Astrocyte of the cerebellum (primary cell): ENCODE results near the gene DEPDC5.

Experiments
- DNase-seq: peaks from one replicate; pipeline ENCODE4 v3.0.0-alpha.2; 2011; ENCODE audit warnings: low read depth
- H3K4me3 ChIP-seq: 2 replicates; pipeline ENCODE4 v1.5.1; 2011; ENCODE audit warnings: mild to moderate bottlenecking, low read depth, low read length, moderate library complexity
- in situ Hi-C: cut with HindIII; loops from 2 replicates; pipeline ENCODE4 v1.10.0; 2017; ENCODE audit warnings: low sequenced_read_pairs
- TF ChIP-seq, protein P1 (sequence below): IDR thresholded peaks from 2 replicates; pipeline ENCODE4 v1.5.1; 2012; ENCODE audit warnings: low read length, low read depth, moderate library complexity, mild to moderate bottlenecking; ENCODE audit errors: missing control alignments

DEPDC5 gene

GRCh38 chr22:31938296-31938695 lies 184.5 kb downstream of the DEPDC5 start:
- in situ Hi-C loops, result no loop called here

DNA sequence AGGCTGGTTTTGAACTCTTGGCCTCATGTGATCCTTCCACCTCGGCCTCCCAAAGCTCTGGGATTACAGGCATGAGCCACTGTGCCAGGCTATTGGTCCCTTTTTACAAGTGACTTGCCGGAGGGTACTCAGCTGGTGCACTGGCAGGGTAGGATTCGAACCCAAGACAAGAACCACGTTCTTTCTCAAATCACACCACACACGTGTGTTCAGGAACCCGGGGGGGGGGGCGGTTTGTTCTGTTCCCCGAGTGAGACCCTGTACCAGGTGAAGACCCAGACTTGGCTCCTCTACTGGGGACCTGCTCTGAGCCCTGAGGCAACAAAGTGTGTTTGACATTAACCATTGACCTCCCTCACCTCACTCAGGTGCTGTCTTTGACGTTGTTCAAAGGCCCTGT lies 186.7 kb downstream of the DEPDC5 start:
- no peak for DNase-seq
- in situ Hi-C loops, result no loop called here
- TF ChIP-seq, protein P1, sequence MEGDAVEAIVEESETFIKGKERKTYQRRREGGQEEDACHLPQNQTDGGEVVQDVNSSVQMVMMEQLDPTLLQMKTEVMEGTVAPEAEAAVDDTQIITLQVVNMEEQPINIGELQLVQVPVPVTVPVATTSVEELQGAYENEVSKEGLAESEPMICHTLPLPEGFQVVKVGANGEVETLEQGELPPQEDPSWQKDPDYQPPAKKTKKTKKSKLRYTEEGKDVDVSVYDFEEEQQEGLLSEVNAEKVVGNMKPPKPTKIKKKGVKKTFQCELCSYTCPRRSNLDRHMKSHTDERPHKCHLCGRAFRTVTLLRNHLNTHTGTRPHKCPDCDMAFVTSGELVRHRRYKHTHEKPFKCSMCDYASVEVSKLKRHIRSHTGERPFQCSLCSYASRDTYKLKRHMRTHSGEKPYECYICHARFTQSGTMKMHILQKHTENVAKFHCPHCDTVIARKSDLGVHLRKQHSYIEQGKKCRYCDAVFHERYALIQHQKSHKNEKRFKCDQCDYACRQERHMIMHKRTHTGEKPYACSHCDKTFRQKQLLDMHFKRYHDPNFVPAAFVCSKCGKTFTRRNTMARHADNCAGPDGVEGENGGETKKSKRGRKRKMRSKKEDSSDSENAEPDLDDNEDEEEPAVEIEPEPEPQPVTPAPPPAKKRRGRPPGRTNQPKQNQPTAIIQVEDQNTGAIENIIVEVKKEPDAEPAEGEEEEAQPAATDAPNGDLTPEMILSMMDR, result no peak
- no peak overlapping the region for H3K4me3 ChIP-seq

More at GRCh38 chr22:31938296-31938695, 184.5 kb downstream of the DEPDC5 start:
- H3K4me3 ChIP-seq, result no peak overlapping the region
- no peak for DNase-seq
- TF ChIP-seq, protein P1, result no peak

- in situ Hi-C loops, result no loop called here
- no peak overlapping the region for H3K4me3 ChIP-seq
- TF ChIP-seq, protein P1, result no peak
- no peak for DNase-seq
Observed at GRCh38 chr22:31942091-31942490, 188.3 kb downstream of the DEPDC5 start.

DNA sequence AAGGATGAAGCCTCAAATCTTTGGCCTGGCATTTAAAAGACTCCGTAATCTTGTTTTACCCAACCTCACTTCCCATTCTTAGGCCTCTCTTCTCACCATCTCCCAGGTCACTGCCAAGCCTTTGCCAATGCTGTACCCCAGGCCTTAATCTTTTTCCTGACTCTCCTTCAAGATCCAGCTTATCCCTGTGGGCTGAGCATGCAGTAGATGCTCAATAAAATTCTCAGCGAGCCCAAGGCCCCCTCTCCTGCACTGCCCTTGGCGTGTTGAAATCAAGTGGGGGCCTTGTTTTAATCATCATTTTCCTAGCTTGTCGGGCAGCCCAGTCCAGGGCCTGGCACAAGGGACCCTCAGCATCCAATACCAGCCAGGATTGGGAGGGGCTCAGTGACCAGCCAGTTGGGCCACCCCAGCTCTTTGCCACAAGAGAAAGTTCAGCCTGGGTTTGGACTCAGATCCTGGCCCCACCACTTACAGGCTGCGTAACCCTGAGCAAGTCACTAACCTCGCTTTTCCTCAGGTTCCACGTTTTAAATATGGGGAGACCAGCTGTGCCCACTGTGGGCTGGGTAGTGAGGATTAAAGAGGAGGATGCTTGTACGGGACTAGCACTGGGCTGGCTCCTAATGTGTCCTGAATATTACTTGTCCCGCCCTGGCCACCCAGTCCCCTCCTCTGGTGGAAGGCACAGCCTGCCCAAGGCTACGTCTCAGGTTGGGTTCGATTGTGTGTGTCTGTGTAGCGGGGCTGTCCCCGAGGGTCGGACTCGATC lies 189.6 kb downstream of the DEPDC5 start:
- peak overlapping the region; percentile 90 for H3K4me3 ChIP-seq
- DNase-seq, result no peak
- TF ChIP-seq, protein P1, result no peak
- in situ Hi-C loops, result no loop called here

DNA sequence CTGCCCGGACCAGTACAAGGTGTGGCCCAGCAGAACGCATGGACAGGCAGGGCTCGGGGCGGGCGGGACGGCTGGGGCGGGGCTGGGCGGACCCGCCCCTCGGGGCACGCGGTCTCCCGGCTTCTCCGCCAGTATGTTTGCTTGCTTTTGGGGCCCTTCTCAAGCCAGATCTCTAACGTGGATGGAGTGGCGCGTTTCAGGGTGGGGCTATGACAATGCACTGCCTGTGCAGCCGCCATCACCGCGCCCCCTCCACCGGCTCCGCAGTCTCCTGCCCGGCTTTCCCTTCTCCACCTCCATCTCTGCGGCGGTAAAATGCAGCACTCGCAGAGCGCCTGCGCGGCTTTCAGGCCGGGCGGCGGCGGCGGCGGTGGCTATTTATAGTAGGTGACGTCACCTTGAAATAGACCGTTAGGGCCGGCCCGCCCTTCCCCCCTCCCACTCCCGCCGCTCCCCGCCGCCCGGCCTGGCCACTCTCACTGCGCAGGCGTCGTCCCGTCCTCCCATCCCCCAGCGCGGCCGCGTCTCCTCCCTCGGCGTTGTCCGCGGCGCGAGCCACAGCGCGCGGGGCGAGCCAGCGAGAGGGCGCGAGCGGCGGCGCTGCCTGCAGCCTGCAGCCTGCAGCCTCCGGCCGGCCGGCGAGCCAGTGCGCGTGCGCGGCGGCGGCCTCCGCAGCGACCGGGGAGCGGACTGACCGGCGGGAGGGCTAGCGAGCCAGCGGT lies 190.3 kb downstream of the DEPDC5 start, which contains the start of gene YWHAH:
YWHAH (plus strand) TSS at position 558 of the 722 bp plus-strand sequence. CDS start 199 bp downstream, outside the sequence.
- peak within 1 kb of the TSS; percentile 90 for H3K4me3 ChIP-seq
- TF ChIP-seq, protein P1, result no peak
- in situ Hi-C loops, result no loop called here
- DNase-seq, result peak; percentile 75

- in situ Hi-C loops, result no loop called here
- DNase-seq, result no peak
- peak overlapping the region; percentile 90 for H3K4me3 ChIP-seq
- TF ChIP-seq, protein P1, result no peak
Observed at GRCh38 chr22:31944700-31945442, 191.1 kb downstream of the DEPDC5 start.
